Neuron (in vitro differentiated cells): ENCODE data around the gene ATF6B.
"Not testable (repeated sequence)": the region's sequence is repeated elsewhere in the genome, so short reads cannot be mapped to it uniquely, and the experiment has no call there.

Experiments used
- H2AFZ ChIP-seq: one replicate; pipeline ENCODE4 v1.6.1; 2013; ENCODE audit warnings: low read depth, mild to moderate bottlenecking, inconsistent platforms, low read length, moderate library complexity
- H3K27me3 ChIP-seq: one replicate; pipeline ENCODE4 v1.6.1; 2013; ENCODE audit warnings: low read length; ENCODE audit not compliant: insufficient read depth
- H3K36me3 ChIP-seq: one replicate; pipeline ENCODE4 v1.6.1; 2013; ENCODE audit warnings: low read length; ENCODE audit not compliant: insufficient read depth
- H3K4me1 ChIP-seq: one replicate; pipeline ENCODE4 v1.6.1; 2013; ENCODE audit warnings: low read length; ENCODE audit not compliant: insufficient read depth
- H3K4me3 ChIP-seq: 2 replicates; pipeline ENCODE4 v1.5.1; 2013; ENCODE audit warnings: mild to moderate bottlenecking, low read length, moderate library complexity
- H3K9me3 ChIP-seq: one replicate; pipeline ENCODE4 v1.6.1; 2013; ENCODE audit warnings: low read length

Gene ATF6B

DNA sequence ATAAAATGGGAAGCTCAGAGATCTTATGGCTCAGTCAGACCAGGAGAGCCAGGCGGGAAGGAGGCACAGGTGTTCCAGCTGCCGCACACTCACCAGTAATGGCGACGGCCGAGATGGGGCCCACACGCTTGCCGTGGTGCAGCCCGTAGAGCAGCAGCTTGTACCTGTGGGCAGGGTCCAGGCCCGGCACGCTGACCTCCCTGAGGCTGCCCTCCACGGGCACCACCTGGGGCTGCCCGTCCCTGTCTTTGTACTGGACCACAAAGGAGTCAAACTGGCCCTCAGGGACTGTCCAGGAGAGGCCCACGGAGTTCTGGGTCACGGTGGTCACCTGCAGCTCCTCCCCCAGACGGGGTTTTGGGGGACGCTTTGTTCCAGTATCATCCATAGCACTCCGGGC, 58.6 kb downstream of the ATF6B start:
- Histone ChIP-seq H3K36me3 (no peaks in the 10 kb centered on the region), H2AFZ (no peak overlapping the region), H3K4me3 (no peak overlapping the region), H3K9me3 (no peaks in the 10 kb centered on the region), H3K4me1 (no peaks in the 10 kb centered on the region), H3K27me3 (peaks cover 28% of the 10 kb centered on the region)

DNA sequence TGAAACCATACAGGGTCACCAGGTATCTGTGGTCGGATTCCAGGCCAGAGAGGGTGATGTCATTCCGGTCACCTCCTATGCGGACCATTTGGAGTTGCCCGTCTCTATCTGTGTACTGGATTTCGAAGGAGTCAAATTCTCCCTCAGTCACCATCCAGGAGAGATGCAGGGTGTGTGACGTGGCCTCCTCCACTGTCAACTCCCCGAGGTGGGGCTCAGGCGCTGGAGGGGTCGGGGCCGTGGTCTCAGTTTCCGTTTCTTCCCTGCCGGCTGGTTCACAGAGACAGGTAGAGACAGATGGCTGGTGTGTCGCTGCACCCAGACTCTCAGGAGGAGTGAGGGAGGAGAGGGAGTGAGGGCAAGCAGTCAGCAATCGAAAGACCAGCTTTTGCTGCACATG, 59.2 kb downstream of the ATF6B start:
- Histone ChIP-seq H3K4me3 (no peak overlapping the region), H3K36me3 (no peaks in the 10 kb centered on the region), H3K27me3 (peaks cover 28% of the 10 kb centered on the region), H2AFZ (no peak overlapping the region), H3K9me3 (no peaks in the 10 kb centered on the region), H3K4me1 (no peaks in the 10 kb centered on the region)

DNA sequence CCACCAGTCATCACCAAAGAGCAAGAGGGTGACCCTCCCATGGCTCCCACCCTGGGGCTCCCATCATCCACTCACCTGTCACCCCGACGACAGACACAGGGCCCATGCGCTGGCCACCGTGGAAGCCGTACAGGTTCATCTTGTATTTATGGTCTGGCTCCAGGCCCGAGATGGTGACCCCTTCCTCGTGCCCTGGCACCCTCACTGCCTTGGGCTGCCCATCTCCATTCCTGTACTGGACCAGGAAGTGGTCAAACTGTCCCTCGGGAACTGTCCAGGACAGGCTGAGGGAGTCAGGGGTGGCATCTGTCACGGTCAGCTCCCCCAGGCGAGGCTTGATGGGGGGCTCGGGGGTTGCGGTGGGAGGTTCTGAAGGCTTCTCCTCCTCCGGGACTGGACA, 59.7 kb downstream of the ATF6B start:
- not testable (repeated sequence) for H3K36me3 ChIP-seq, H3K9me3 ChIP-seq, H3K4me1 ChIP-seq, H2AFZ ChIP-seq, H3K4me3 ChIP-seq
- H3K27me3 ChIP-seq, result peaks cover 28% of the 10 kb centered on the region

DNA sequence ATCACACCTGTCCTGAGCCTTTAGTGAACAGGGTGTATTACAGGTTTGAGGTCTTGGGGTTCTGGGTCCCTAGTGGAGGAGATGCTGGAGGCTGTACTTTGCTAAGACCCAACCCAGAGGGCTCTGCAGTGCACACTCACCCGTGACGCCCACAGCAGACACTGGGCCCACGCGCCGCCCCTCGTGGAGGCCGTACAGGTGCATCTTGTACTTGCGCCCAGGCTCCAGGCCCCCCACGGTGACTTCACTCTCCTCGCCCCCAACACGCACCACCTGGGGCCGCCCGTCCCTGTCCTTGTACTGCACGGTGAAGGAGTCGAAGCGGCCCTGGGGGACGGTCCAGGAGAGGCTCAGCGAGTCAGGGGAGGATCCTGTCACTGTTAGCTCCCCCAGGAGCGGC, 60.5 kb downstream of the ATF6B start:
- not testable (repeated sequence) for H3K4me1 ChIP-seq, H2AFZ ChIP-seq, H3K9me3 ChIP-seq, H3K36me3 ChIP-seq, H3K4me3 ChIP-seq
- peaks cover 28% of the 10 kb centered on the region for H3K27me3 ChIP-seq
